Ureter (tissue), 1 donor: ENCODE results near the gene TUBA3E. TPM values are rescaled to one million over a fixed set of nuclear protein-coding genes. Genes with fewer than 3 reads are reported as not detected.
"Not testable (repeated sequence)": the region's sequence is repeated elsewhere in the genome, so short reads cannot be mapped to it uniquely, and the experiment has no call there.

Source experiments
- DNase-seq: peaks from one replicate; pipeline ENCODE4 v3.0.0-alpha.2; 2020; ENCODE audit warnings: low spot score
- total RNA-seq: library from RNA; stranded (reverse); gene quantifications from one replicate; pipeline ENCODE4 v1.2.4, GENCODE V29; 2023
- donor health status: DM: yes; HTN: yes; CAD: no.

Gene TUBA3E
- total RNA-seq, 1 donor from 2014 or later: not detected

DNA sequence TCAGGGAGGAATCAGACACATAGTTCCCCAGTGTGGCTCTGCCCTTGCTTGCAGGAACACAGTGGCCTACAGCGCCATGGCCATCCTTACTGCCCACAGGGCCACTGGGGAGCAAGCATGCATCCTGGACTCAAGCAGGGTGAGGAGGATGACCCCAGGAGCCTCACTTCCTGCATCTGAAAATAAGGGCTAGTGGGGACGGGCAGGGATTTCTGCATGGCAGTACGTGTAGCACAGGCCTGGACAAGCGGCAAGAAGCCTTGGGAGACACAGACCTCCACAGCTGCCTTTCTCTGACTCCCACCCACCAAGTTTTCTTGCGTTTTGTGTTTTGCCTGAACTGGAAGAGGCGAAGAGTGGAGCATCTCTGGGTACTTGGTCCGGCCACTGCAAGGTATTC, 35.8 kb downstream of the TUBA3E start:
- DNase-seq: not testable (repeated sequence)

GRCh38 chr2:130160838-130161705, 37.2 kb downstream of the TUBA3E start:
- not testable (repeated sequence) for DNase-seq

GRCh38 chr2:130160131-130160530, 38.1 kb downstream of the TUBA3E start:
- no peak for DNase-seq

DNA sequence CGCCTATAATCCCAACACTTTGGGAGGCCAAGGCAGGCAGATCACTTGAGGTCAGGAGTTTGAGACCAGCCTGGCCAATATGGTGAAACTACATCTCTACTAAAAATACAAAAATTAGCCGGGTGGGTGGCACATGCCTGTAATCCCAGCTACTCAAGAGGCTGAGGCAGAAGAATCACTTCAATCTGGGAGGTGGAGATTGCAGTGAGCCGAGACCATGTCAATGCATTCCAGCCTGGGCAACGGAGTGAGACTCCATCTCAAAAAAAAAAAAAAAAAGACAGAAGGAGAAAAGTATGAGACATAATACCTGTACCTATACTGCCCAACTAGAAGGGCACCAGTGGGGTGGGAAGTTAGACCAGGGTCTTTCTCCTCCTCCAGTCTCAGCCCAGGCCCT, 38.9 kb downstream of the TUBA3E start:
- not testable (repeated sequence) for DNase-seq

- DNase-seq: no peak
Measured at GRCh38 chr2:130158631-130159030, 39.6 kb downstream of the TUBA3E start.

GRCh38 chr2:130157825-130158514, 40.3 kb downstream of the TUBA3E start:
- DNase-seq: not testable (repeated sequence)

GRCh38 chr2:130157354-130157753, 40.9 kb downstream of the TUBA3E start:
- DNase-seq: not testable (repeated sequence)

DNA sequence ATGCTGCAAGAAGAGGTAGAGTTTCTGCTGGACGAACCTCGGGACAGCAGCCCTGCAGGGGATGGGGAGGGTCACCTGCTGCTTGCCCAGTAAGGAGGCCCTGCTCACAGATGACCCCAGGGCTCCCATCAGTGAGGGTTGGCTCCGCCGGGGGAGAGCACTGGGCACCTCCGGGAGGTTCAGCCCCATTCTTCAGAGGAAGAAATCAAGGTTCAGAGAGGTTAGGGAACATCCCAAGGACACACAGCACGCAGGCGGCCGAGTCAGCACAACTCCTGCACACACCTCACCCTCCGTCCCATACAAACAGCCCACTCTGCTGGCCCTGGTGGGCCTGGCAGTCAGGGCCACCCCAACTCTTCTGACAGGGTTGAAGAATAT, 41.6 kb downstream of the TUBA3E start:
- DNase-seq: no peak

DNA sequence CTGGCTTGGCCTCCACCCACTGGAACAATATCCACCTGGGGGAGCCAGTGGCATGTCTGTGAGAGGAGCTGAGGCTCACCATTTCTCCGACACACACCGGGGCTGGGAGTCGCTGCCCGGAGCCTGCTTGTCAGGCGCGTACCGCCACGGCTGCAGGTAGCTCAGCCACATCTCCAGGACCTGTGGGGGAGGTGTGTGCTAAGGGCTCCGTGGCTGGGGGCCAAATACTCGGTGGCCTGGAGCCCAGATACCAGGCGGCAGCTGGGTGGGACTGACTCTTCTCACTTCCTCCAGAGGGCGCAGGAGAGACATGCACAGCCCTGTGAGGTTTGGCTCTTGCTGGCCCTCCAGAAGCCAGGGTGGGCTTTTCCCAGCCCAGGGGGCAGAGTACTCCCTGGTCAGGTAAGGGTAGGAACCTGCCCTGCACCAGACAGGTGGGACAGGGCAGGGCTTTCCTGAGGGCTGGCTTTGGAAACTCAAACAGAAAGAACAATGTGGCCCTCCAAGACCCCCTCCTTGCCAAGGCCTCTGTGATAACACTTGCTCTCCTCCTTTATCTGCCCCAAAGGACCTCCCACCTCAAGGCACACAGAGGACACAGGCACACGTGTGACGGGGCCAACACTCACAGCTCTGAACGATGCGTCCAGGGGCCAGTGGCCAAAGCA, 42.1 kb downstream of the TUBA3E start:
- DNase-seq: peak; percentile 51

DNA sequence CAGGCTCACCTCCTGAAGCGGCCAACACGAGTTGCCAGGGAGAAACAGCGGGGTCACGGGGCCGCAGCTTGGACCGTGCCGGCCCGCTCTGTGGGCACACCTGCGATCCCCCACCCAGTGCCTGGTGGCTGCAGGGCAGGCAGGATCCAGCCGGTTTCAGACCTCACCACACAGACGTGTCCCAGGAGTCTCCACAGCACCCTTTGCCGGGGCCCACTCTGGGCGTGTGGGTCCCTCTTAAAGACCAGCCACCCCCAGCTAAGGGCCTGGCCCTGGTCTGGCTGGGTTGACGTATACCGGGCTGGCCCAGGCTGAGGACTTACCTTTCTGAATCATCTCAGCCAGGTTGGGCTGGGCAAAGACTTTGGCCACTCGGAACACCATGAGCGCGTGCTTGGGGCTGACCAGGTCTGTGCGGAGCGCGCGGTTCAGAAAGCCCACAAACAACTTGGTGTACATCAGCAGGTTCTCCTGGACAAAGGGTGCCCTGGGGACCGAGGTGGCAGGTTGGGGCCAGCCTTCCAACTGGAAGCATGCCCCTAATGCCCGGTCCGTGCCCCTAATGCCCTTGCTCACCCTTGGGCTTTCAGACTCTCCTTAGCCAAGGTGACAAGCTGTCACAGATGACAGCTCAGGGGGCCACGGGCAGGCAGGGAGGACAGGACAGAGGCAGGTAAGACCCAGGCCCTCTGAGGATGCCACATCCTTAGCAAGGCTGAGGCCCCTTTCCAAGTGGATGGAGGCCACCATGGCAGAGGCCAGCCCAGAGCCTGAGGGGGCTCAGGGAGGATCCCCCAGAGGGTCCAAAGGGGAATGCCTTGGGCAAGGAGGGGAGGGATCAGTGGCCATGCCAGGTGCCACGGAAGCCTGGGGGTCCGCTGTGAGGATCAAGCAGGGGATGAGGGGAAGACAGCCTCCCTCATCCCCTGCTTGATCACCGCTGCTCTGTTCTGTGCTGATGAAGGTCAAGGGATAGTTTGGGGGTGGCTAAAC, 43.2 kb downstream of the TUBA3E start:
- DNase-seq: no peak

DNA sequence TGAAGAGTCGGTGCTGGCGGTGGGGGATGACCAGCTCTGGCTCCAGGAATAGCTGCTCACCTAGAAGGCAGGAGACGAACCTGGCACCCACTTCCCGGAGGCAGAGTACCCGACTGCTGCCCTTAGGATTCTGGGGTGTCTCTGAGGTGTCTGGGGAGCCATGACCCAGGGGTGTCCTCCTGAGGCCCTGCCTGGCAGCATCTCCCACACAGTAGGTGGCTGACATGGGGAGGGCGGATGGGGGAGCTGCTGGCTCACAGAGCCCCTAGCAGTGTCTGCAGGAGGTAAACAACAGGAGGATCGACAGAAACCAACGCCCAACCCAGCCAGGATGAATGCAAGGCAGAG, 43.8 kb downstream of the TUBA3E start:
- DNase-seq: not testable (repeated sequence)

DNA sequence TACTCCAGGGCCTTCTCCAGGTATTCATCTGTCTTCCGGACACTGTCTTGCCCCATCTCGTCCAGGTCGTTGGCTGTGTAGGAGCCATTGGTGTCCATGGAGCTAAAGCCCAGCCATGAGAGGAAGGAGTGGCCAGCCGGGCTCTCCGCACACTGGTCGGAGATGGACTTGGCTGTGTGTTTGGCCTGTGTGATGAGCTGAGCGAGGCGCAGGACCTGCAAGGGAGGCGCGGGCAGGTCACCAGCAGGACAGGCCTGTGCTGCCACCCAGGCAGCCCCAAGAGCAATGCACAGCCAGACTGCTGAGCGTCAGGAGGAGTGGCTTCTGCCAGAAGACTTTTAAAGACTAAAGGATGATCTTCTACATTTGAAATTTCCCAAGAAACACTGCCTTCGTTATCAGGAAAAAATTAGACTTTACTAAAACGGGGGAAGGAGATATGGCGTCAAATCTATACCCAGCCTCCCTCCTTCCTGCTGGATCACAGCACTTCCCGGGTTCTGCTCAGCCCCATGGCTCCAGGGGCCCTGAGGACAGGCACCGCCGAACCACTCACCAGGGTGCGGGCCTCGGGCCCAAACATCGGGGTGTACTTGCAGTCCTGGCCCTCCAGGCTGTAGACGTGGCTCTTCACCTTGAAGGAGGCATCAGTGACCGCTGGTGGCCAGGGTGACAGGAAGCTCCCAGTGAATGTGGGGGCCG, 44.4 kb downstream of the TUBA3E start:
- DNase-seq: not testable (repeated sequence)

DNA sequence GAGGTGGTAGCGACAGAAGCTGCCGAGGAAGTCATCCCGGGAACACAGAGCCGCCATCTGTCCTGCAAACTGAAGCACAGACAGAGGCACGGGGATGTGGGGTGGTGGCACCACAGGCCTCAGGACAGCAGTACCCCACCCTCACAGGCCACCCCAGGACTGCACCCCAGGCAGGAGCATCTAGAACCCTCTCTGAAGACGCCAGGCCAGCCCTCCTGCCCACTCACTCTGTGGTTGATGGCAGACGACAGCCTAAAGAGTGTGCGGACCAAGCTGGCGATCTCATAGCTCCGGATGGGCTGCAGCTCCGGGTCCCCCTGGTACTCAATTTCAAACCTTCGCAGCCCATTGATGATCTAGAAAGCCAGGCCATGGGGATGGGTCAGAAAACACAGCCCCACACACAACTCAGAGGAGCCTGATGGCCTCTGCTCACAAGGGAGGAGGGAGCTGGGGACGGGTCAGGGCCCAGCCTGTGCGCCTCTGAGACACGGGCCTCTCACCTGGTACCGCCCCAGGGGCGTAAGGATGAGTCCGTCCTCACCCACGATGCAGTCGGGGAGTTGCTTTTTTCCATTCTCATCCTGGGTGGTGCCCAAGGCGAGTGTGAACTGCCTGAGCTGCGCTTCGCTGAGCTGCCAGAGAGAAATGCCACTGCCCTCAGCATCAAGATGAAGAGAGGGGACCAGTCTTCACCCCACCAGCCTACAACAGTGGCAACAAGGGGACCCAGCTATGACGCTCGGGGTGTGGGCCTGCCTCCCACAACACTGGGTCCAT, 45.2 kb downstream of the TUBA3E start:
- no peak for DNase-seq

DNA sequence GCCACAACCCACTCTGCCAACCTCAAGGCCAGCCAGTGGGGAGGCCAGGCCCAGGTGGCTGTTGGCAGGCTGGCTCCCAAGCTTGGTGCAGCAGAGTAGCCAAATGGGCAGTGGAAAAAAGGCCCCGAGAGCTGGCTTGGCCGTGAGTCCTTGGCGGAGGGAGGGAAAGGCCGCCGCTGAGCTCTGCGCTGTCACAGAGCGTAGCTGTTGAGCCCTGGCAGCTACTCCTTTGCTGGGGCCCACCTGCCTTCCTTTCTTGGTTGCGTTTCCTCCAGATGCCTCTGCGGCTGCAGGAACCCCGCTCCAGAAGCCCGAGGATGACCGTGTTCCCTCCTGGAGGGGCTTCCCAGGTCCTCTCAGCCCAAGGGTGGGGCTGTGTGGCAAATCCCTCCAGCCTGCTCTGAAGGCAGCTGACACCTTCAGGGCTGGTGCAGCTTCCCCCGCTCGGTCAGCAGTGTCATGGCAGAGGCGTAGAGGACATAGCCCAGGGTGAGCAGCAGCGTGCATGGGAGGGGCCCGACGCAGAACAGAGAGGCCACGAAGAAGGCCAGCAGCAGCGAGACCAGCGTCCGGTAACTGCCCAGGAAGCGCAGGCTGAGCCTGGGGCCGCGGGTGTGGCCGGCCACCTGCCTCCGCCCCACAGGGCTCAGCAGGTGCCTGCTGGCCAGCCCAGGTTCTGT, 46.0 kb downstream of the TUBA3E start:
- DNase-seq: not testable (repeated sequence)

DNA sequence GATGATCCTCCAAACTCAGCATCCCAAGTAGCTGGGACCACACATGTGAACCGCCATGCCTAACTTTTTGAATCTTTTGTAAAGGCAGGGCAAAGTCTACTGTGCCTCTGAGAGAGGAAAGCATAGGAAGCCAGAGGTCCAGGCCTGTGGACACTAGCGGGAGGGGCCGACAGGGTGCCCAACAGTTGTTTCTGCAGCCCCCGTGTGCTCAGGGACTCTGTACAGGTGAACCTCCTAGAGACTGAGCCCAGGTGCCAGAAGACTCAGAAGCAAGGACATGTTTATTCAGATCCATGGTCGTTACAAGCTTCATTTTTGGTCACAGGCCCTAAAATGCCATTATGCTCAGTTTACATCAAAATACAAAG, 47.1 kb downstream of the TUBA3E start:
- not testable (repeated sequence) for DNase-seq

GRCh38 chr2:130150181-130151144, 47.8 kb downstream of the TUBA3E start:
- DNase-seq: no peak

- DNase-seq: peak; percentile 1
Measured at GRCh38 chr2:130148515-130148914, 49.7 kb downstream of the TUBA3E start.

- peak; percentile 53 for DNase-seq
Measured at GRCh38 chr2:130145006-130145414, 53.2 kb downstream of the TUBA3E start, which contains the start of gene CCDC74B. Gene CCDC74B, minus strand, starts transcription at chr2:130145112. Its CDS starts 116 bp downstream, at chr2:130144996.
